ELF-1 (cell line): ENCODE results near the gene CNPY3.
"Not testable (repeated sequence)": the region's sequence is repeated elsewhere in the genome, so short reads cannot be mapped to it uniquely, and the experiment has no call there.

Experiments
- DNase-seq: peaks from one replicate; pipeline ENCODE4 v3.0.0-alpha.2; 2016; ENCODE audit warnings: low read depth, low spot score

CNPY3 gene

DNA sequence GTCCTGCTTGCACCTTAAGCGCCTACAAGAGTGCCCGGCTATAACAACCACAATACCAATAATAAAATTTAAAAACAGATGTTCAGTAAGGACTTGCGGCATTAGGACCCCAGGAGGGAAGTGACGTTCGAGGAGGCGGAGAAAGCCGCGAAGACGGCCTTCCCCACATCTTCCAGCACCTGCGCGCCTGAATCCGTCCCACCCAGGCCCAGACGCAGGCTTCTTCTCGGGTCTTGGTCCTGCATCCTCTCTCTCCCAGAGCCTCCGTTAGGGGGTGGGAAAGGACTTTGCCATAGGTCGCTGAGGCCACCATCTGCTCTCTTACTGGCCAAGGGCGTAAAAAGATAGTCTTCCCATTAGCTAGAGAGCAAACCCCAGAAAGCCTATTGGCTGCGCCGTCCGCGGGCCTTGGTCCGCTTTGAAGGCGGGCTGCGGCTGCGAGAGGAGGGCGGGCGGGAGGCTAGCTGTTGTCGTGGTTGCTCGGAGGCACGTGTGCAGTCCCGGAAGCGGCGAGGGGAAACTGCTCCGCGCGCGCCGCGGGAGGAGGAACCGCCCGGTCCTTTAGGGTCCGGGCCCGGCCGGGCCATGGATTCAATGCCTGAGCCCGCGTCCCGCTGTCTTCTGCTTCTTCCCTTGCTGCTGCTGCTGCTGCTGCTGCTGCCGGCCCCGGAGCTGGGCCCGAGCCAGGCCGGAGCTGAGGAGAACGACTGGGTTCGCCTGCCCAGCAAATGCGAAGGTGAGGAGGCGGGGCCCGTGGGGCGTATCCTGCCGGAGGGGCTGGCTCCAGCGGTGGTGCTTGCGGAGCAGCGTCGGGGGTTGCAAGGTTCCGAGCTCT is at the start of gene CNPY3:
Gene CNPY3, plus strand, starts transcription at position 495 of the 835 bp plus-strand sequence. Its CDS starts 91 bp downstream, at position 586.
- peak; percentile 99 for DNase-seq

- not testable (repeated sequence) for DNase-seq
Observed at GRCh38 chr6:42880240-42880817, 49.0 kb upstream of the CNPY3 start.

DNA sequence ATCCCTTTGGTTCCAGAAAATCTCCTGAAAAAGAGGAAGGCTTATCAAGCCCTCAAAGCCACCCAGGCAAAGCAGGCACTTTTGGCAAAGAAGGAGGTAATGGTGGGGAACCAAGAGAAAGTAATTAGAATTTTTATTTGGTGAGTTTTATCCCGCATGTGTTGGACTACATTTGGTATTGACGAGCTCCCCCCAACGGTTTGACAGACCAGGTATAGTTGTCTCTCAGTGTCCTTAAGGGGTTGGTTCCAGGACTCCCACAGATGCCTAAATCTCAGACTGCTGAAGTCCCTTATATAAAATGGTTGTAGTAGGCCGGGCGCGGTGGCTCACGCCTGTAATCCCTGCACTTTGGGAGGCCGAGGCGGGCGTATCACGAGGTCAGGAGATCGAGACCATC is 48.4 kb upstream of the CNPY3 start:
- DNase-seq = not testable (repeated sequence)

DNA sequence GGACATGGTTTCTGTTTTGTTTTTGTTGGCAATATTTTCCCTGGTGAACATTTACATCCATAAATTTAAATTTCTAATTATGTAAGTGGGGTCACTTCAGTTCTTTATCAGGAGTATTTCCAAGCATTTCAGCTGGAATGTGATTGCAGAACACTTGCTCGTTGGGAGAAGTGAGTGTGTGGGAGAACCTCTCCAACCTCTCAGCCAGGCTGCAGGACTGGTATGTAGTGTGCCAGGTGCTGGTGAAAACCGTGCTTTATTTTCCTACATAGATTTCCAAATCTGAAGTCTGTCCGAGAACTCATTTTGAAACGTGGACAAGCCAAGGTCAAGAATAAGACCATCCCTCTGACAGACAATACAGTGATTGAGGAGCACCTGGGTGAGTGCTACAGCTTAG is 43.6 kb upstream of the CNPY3 start:
- DNase-seq = no peak

DNA sequence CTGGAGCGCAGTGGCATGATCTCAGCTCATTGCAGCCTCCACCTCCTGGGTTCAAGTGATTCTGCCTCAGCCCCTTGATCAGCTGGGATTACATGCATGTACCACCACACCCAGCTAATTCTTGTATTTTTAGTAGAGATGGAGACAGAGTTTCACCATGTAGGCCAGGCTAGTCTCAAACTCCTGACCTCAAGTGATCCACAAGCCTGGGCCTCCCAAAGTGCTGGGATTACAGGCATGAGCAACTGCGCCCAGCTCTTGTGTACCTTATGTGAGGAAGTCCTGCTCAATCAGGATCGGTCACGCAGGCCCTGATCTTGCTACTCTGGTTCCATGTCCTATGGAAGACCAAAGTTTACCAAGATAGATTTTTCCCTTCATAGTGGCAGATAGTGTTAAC is 41.1 kb upstream of the CNPY3 start:
- DNase-seq = not testable (repeated sequence)

GRCh38 chr6:42889815-42890214 is 39.5 kb upstream of the CNPY3 start:
- DNase-seq = no peak

GRCh38 chr6:42890311-42891198 is 38.7 kb upstream of the CNPY3 start:
- DNase-seq = peak; percentile 98

DNA sequence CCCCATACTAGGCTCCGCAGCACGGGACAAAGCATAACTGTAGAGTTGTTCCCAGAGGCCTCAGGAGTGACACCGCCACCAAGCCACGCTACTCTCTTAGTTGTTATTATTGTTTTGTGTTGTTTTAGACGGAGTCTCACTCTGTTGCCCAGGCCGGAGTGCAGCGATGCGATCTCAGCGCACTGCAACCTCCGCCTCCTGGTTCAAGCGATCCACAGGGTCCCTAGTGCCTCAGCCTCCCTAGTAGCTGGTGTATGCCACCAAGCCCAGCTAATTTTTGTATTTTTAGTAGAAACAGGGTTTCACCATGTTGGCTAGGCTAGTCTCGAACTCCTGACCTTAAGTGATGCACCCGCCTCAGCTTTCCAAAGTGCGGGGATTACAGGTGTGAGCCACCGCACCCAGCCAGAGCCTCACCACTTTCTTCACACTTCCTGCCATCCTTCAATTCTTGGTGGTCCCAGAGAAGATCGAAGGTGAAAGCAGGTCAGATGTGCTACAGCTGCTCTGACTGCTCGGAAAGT is 38.0 kb upstream of the CNPY3 start:
- no peak for DNase-seq

GRCh38 chr6:42894041-42894828 is 35.0 kb upstream of the CNPY3 start:
- not testable (repeated sequence) for DNase-seq

DNA sequence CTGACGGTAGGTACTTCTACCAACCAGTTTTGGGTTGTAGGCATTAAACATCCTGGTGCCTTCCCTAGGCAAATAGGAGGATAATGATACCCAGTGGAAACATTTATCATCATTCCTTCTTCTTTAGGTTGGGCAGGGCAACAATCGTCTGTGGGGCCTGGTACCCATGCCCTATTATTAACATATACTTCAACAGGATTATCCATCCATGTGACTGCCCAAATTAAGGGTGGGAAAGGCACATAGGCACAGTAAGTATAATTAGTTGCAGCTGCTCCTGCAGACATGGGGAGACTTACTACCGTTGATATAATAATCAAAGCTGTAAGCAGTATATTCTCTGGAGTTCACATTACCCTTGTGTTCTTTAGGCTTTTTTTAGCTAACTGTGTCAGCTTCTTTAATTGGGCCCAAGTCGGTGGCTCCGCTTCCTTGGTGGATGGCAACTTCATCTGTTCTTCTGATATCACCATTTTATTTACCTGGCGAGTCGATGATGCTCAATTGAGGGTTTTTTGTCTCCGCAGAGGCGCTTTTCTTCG is 33.0 kb upstream of the CNPY3 start:
- no peak for DNase-seq

- DNase-seq = peak; percentile 78
Observed at GRCh38 chr6:42898891-42899361, 30.4 kb upstream of the CNPY3 start.

DNA sequence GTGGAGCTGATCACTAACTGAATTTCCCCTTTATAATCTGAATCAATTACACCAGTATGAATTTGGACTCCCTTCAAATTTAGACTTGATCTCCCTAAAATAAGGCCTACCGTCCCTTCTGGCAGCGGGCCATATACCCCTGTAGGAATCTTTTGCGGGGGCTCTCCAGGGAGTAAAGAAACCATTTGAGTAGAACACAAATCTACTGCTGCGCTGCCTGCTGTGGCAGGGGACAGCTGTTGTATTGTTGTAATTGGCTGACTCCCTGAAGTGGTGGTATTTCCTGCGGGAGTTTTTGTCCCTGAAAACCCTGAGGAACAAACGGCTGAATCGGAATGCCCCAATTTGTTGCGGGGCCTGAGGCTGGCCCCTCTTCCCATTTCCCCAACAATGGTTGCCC is 29.4 kb upstream of the CNPY3 start:
- DNase-seq = peak; percentile 23

- DNase-seq = peak; percentile 82
Observed at GRCh38 chr6:42901538-42901957, 27.7 kb upstream of the CNPY3 start.

- DNase-seq = not testable (repeated sequence)
Observed at GRCh38 chr6:42902429-42903263, 26.6 kb upstream of the CNPY3 start.

GRCh38 chr6:42904467-42904866 is 24.8 kb upstream of the CNPY3 start:
- no peak for DNase-seq

GRCh38 chr6:42907336-42907735 is 21.9 kb upstream of the CNPY3 start:
- no peak for DNase-seq

- no peak for DNase-seq
Observed at GRCh38 chr6:42909835-42910234, 19.4 kb upstream of the CNPY3 start.

DNA sequence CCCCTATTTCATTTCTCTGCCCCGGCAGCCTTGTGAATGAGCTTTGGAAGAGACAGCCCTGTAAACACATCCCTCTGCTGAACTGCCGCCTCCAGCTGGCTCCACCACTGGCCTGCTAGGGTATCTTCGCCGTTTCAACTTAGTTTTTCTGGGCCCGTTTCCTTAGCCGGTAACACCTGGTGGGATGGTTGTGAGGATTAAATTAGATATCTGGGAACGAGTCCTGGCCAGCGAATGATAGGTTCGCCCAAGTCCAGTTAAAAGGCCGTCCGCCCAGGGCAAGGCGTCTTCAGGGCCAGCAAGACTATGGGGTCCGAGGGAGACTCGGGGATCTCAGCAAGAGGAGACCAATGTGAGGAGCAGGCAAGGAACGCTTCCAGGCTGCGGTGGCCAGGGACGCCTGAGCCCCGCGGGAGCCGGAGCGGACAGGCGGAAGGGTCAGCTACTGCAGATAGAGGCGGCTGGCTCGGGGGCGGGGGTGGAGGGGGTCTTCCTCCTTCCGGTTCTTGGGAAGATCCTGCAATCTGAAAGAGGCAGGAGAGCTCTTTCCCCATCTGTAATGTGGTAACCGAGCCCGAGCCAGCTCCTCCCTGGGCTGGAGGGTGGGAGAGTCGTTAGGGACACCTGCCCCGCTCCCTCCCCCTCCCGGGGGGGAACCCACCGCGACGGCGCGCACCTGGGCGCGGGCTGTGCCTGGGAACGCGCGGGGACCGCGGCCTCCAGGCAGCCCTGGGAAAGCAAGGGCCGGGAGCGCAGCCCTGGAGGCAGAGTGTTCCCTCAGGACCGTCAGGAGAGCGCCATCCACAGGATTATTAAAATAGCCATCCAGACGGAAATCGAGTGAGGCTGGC is 17.9 kb upstream of the CNPY3 start:
- peak; percentile 79 for DNase-seq

- DNase-seq = no peak
Observed at GRCh38 chr6:42914546-42914945, 14.7 kb upstream of the CNPY3 start.
